GM19193 (cell line): ENCODE results near the gene GRIK1.

Experiments used
- POLR2A ChIP-seq: IDR thresholded peaks from 4 replicates; pipeline ENCODE4 v1.6.1; 2011; ENCODE audit not compliant: insufficient read depth, insufficient read length; ENCODE audit errors: extremely low read depth

Gene GRIK1

GRCh38 chr21:29939104-29939923, 482 bp downstream of the GRIK1 start:
- TF ChIP-seq POLR2A, result no peak

GRCh38 chr21:29938776-29939103, 1.1 kb downstream of the GRIK1 start:
- no peak for TF ChIP-seq POLR2A

- no peak for TF ChIP-seq POLR2A
Measured at GRCh38 chr21:29933088-29933487, 6.7 kb downstream of the GRIK1 start.

- no peak for TF ChIP-seq POLR2A
Measured at GRCh38 chr21:29928537-29928936, 11.3 kb downstream of the GRIK1 start.

GRCh38 chr21:29920938-29921337, 18.9 kb downstream of the GRIK1 start:
- no peak for TF ChIP-seq POLR2A

GRCh38 chr21:29914326-29914725, 25.5 kb downstream of the GRIK1 start:
- no peak for TF ChIP-seq POLR2A

GRCh38 chr21:29909571-29909970, 30.2 kb downstream of the GRIK1 start:
- no peak for TF ChIP-seq POLR2A

- TF ChIP-seq POLR2A, result no peak
Measured at GRCh38 chr21:29904359-29905282, 35.2 kb downstream of the GRIK1 start.

- TF ChIP-seq POLR2A, result no peak
Measured at GRCh38 chr21:29896884-29897283, 42.9 kb downstream of the GRIK1 start.

- no peak for TF ChIP-seq POLR2A
Measured at GRCh38 chr21:29893687-29894086, 46.1 kb downstream of the GRIK1 start.

GRCh38 chr21:29892379-29892778, 47.4 kb downstream of the GRIK1 start:
- no peak for TF ChIP-seq POLR2A

- no peak for TF ChIP-seq POLR2A
Measured at GRCh38 chr21:29888437-29888836, 51.4 kb downstream of the GRIK1 start.

- TF ChIP-seq POLR2A, result no peak
Measured at GRCh38 chr21:29887313-29888009, 52.3 kb downstream of the GRIK1 start.

GRCh38 chr21:29885491-29885890, 54.3 kb downstream of the GRIK1 start:
- TF ChIP-seq POLR2A, result no peak

- no peak for TF ChIP-seq POLR2A
Measured at GRCh38 chr21:29875873-29876272, 63.9 kb downstream of the GRIK1 start.
